ENCODE data around the gene ZNF22.

Gene ZNF22

DNA sequence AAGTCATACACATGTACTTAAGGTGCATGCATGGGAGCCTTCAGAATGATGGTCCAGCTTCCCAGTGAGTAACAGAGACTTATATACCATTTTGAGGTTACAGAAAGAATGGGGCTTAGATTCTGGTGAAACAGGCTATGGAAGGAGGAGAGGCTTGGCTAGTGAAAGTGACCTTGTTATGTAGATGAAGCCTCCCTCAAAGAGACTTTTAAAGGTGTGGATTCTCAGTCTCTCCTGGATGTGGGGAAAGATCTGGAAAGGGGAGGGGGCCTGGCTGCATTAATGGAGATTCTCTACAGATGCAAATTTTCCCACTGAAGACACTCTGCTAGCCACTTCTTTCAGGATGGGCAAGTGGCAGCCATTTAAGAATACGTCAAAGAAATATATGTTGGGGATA is 35.6 kb upstream of the ZNF22 start:
- DNase-seq (ENCODE audit: low spot score): no peak

- DNase-seq (ENCODE audit: low spot score): no peak
Measured at GRCh38 chr10:44965651-44966097, 35.0 kb upstream of the ZNF22 start.

DNA sequence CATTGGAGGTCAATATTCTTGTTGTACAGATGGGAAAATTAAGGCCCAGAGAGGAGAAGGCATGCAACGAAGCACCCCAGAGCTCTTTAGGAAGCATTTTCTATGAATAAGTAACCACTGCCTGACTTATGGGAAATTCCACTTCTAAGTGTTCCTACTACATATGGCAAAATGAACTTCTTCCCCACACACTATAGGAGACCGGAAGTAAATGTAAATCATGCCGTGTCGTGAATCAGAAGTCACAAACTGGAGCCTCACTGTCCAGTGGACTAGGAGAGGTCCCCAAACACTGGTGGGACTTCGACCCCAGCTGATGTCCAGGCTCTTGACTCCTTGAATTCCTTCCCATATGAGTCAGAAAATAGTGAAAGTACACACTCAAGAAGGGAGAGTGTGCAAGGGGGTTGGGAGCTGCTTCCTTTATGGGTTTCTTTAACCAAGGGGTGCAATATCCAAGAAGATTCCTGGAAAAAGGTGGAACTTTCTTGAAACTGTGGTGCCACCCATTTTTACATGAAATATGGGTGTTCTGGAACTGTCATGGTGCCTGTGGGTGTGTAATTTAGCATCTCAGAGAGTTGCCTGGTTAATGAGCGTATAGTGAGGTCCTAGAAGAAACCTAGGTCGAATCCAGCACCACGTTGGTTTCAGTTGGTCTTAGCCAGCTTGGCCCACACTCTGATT is 34.5 kb upstream of the ZNF22 start:
- no peak for DNase-seq (ENCODE audit: low spot score)

GRCh38 chr10:44966816-44967509 is 33.8 kb upstream of the ZNF22 start:
- no peak for DNase-seq (ENCODE audit: low spot score)

DNA sequence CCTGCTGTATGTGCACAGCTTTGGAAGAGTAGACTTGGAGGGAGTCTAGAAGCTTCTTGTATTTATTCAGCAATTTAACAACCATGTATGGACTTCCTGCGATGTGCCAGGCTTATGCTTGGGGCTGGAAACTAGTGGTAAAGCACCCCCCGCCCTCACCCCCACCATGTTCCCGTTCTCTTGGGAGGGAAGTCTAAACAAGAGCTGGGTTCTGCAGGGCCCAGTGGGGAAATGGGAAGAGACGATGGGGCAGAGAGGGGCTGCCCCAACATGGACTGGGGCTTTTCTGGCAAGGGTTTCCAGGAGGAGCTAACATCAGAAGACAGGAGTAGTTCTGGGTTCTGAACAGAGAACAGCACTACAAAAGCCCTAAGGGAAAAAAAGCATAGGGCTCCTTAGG is 33.1 kb upstream of the ZNF22 start:
- DNase-seq (ENCODE audit: low spot score): no peak

GRCh38 chr10:44968091-44968490 is 32.6 kb upstream of the ZNF22 start:
- no peak for DNase-seq (ENCODE audit: low spot score)

DNA sequence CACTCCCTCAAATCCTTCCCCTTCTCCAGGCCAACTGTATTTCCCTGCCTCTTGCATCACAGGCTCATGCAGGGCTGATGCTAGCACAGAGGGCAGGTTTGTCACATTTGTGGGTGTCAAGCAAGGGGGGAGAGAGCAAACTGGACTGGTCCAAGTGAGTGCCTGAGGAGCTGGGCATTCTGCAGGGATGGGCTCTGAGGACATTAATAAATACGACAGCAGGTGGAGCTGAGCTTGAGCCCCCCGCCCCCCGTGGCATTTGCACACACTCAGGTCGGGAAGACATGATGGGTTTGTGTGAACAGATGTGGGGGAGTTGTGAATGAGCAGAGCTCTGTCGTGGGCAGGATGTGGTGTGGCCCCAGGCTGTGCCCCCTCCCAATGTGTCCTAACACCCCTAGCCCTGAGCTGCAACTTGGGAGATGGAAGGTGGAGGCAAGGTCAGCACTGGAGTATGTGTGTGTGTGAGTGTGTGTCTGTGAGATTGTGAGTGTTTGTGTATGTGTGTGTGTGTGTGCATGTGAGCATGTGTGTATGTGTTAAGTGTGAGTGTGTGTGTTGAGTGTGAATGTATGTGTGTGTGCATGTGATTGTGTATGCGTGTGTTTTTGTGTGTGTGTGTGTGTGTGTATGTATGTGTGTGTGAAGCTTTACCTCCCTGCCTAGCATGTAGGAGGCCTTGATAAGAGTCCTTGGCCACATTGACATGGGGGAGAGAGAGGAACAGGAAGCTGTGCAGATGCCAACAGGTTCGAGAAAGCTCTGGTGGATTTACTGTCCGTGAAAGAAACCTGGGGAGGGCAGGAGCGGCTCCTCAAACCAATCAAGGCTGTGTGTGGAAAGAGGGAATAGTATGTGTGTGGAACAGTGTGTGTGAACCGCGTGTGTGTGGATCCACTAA is 32.0 kb upstream of the ZNF22 start:
- no peak for DNase-seq (ENCODE audit: low spot score)

GRCh38 chr10:44969854-44970253 is 30.9 kb upstream of the ZNF22 start:
- no peak for DNase-seq (ENCODE audit: low spot score)

- DNase-seq (ENCODE audit: low spot score): no peak
Measured at GRCh38 chr10:44970812-44971395, 29.8 kb upstream of the ZNF22 start.

- DNase-seq (ENCODE audit: low spot score): no peak
Measured at GRCh38 chr10:44971434-44971833, 29.3 kb upstream of the ZNF22 start.

GRCh38 chr10:44971935-44972757 is 28.6 kb upstream of the ZNF22 start:
- no peak for DNase-seq (ENCODE audit: low spot score)

GRCh38 chr10:44972874-44973306 is 27.8 kb upstream of the ZNF22 start:
- DNase-seq (ENCODE audit: low spot score): no peak

GRCh38 chr10:44973323-44974081 is 27.2 kb upstream of the ZNF22 start:
- no peak for DNase-seq (ENCODE audit: low spot score)

GRCh38 chr10:44974082-44974627 is 26.6 kb upstream of the ZNF22 start:
- DNase-seq (ENCODE audit: low spot score): no peak

GRCh38 chr10:44974628-44975430 is 25.9 kb upstream of the ZNF22 start:
- DNase-seq (ENCODE audit: low spot score): peak; percentile 83

GRCh38 chr10:44975431-44976331 is 25.0 kb upstream of the ZNF22 start:
- peak; percentile 29 for DNase-seq (ENCODE audit: low spot score)

GRCh38 chr10:44976352-44977198 is 24.1 kb upstream of the ZNF22 start:
- DNase-seq (ENCODE audit: low spot score): no peak

All from AG08396 (cell line).